H9 (cell line): ENCODE data around the gene MRPL17. TPM values are rescaled to one million over a fixed set of nuclear protein-coding genes. Genes with fewer than 3 reads are reported as not detected.

Source experiments
- DNase-seq: peaks from one replicate; pipeline ENCODE4 v3.0.0-alpha.2; 2017
- H2AFZ ChIP-seq: one replicate; pipeline ENCODE4 v1.6.1; 2013; ENCODE audit warnings: mild to moderate bottlenecking, low read length, control low read depth, moderate library complexity
- H2AK5ac ChIP-seq: 2 replicates; pipeline ENCODE4 v1.6.1; 2013; ENCODE audit warnings: low read length, control low read depth, mixed read lengths; ENCODE audit not compliant: insufficient read length
- H2BK120ac ChIP-seq: one replicate; pipeline ENCODE4 v1.6.1; 2013; ENCODE audit warnings: low read depth, mild to moderate bottlenecking, low read length, control low read depth, inconsistent platforms; ENCODE audit not compliant: poor library complexity, severe bottlenecking
- H2BK12ac ChIP-seq: 2 replicates; pipeline ENCODE4 v1.6.1; 2013; ENCODE audit warnings: low read length, control low read depth, mixed read lengths, low read depth; ENCODE audit not compliant: insufficient read length
- H2BK15ac ChIP-seq: 2 replicates; pipeline ENCODE4 v1.6.1; 2013; ENCODE audit warnings: low read depth, low read length, control low read depth
- H2BK20ac ChIP-seq: one replicate; pipeline ENCODE4 v1.6.1; 2013; ENCODE audit warnings: low read depth, mild to moderate bottlenecking, low read length, control low read depth, inconsistent platforms; ENCODE audit not compliant: poor library complexity, severe bottlenecking
- H2BK5ac ChIP-seq: 2 replicates; pipeline ENCODE4 v1.6.1; 2013; ENCODE audit warnings: low read length, control low read depth, mixed read lengths; ENCODE audit not compliant: insufficient read length
- H3K14ac ChIP-seq: 2 replicates; pipeline ENCODE4 v1.6.1; 2013; ENCODE audit warnings: low read length, control low read depth; ENCODE audit not compliant: insufficient read depth
- H3K18ac ChIP-seq: 2 replicates; pipeline ENCODE4 v1.6.1; 2013; ENCODE audit warnings: low read depth, mild to moderate bottlenecking, mixed read lengths, low read length, control low read depth; ENCODE audit not compliant: insufficient read length
- H3K23ac ChIP-seq: 2 replicates; pipeline ENCODE4 v1.6.1; 2013; ENCODE audit warnings: low read length, control low read depth, mixed read lengths, low read depth; ENCODE audit not compliant: insufficient read length
- H3K23me2 ChIP-seq: 2 replicates; pipeline ENCODE4 v1.6.1; 2013; ENCODE audit warnings: low read depth, mild to moderate bottlenecking, mixed read lengths, low read length, control low read depth; ENCODE audit not compliant: insufficient read length, poor library complexity, severe bottlenecking
- H3K27ac ChIP-seq: 2 replicates; pipeline ENCODE4 v1.5.1; 2013; ENCODE audit warnings: low read length, control low read depth, mixed read lengths, low read depth; ENCODE audit not compliant: insufficient read length
- H3K27me3 ChIP-seq: 2 replicates; pipeline ENCODE4 v1.6.1; 2013; ENCODE audit warnings: low read length, control low read depth, inconsistent platforms; ENCODE audit not compliant: insufficient read depth
- H3K4ac ChIP-seq: 2 replicates; pipeline ENCODE4 v1.6.1; 2013; ENCODE audit warnings: low read depth, mild to moderate bottlenecking, control low read depth, inconsistent platforms, low read length, moderate library complexity
- H3K4me1 ChIP-seq: 2 replicates; pipeline ENCODE4 v1.6.1; 2013; ENCODE audit warnings: low read length, control low read depth, inconsistent platforms; ENCODE audit not compliant: insufficient read depth
- H3K4me2 ChIP-seq: 2 replicates; pipeline ENCODE4 v1.6.1; 2013; ENCODE audit warnings: low read length, control low read depth, mixed read lengths; ENCODE audit not compliant: insufficient read length, insufficient read depth
- H3K56ac ChIP-seq: 2 replicates; pipeline ENCODE4 v1.6.1; 2013; ENCODE audit warnings: low read depth, mild to moderate bottlenecking, mixed read lengths, low read length, control low read depth; ENCODE audit not compliant: insufficient read length
- H3K79me1 ChIP-seq: 2 replicates; pipeline ENCODE4 v1.6.1; 2013; ENCODE audit warnings: low read depth, mild to moderate bottlenecking, moderate library complexity, low read length, control low read depth, inconsistent platforms; ENCODE audit not compliant: insufficient read depth, poor library complexity, severe bottlenecking
- H3K79me2 ChIP-seq: 2 replicates; pipeline ENCODE4 v1.6.1; 2013; ENCODE audit warnings: low read length, control low read depth, inconsistent platforms; ENCODE audit not compliant: insufficient read depth
- H3K9ac ChIP-seq: 2 replicates; pipeline ENCODE4 v1.6.1; 2013; ENCODE audit warnings: low read length, control low read depth, mixed read lengths; ENCODE audit not compliant: insufficient read length; ENCODE audit errors: extremely low read depth
- H3K9me3 ChIP-seq: one replicate; pipeline ENCODE4 v1.6.1; 2013; ENCODE audit warnings: low read depth, low read length, inconsistent platforms; ENCODE audit not compliant: control insufficient read depth
- H3T11ph ChIP-seq: one replicate; pipeline ENCODE4 v1.6.1; 2013; ENCODE audit warnings: mild to moderate bottlenecking, low read length, control low read depth, inconsistent platforms
- H4K20me1 ChIP-seq: one replicate; pipeline ENCODE4 v1.6.1; 2013; ENCODE audit not compliant: control insufficient read depth, insufficient read length, insufficient read depth
- H4K5ac ChIP-seq: 2 replicates; pipeline ENCODE4 v1.6.1; 2013; ENCODE audit warnings: low read depth, mild to moderate bottlenecking, mixed read lengths, low read length, control low read depth; ENCODE audit not compliant: insufficient read length
- H4K8ac ChIP-seq: replicated peaks from 2 replicates; pipeline ENCODE4 v1.6.1; 2013; ENCODE audit warnings: low read length, control low read depth, mixed read lengths, low read depth; ENCODE audit not compliant: insufficient read length
- H4K91ac ChIP-seq: 2 replicates; pipeline ENCODE4 v1.6.1; 2013; ENCODE audit warnings: low read depth, mild to moderate bottlenecking, moderate library complexity, mixed read lengths, low read length, control low read depth; ENCODE audit not compliant: insufficient read length
- H3K27ac Mint-ChIP-seq, 3 experiments: 2 replicates in 2 of 3; 3 replicates in 1 of 3; pipeline ENCODE4 v1.8.0; 2020 to 2021; ENCODE audit warnings: mixed read lengths in 3 of 3, mild to moderate bottlenecking in 1 of 3, moderate library complexity in 1 of 3
- H3K27me3 Mint-ChIP-seq: 2 replicates; pipeline ENCODE4 v1.8.0; 2021; ENCODE audit warnings: low read depth, mild to moderate bottlenecking, moderate library complexity, mixed read lengths
- H3K36me3 Mint-ChIP-seq, 3 experiments: 2 replicates in 2 of 3; 3 replicates in 1 of 3; pipeline ENCODE4 v1.8.0; 2020 to 2021; ENCODE audit warnings: low read depth in 3 of 3, mixed read lengths in 3 of 3; ENCODE audit not compliant: insufficient read depth in 1 of 3
- H3K4me1 Mint-ChIP-seq, 2 experiments: 2 replicates each; pipeline ENCODE4 v1.8.0; 2020; ENCODE audit warnings: mixed read lengths in 2 of 2
- H3K4me3 Mint-ChIP-seq, 2 experiments: 2 replicates in 1 of 2; 3 replicates in 1 of 2; pipeline ENCODE4 v1.8.0; 2020 to 2021; ENCODE audit warnings: mild to moderate bottlenecking in 2 of 2, mixed read lengths in 2 of 2, moderate library complexity in 1 of 2
- H3K9me3 Mint-ChIP-seq, 2 experiments: 2 replicates in 1 of 2; 3 replicates in 1 of 2; pipeline ENCODE4 v1.8.0; 2020; ENCODE audit warnings: mild to moderate bottlenecking in 2 of 2, mixed read lengths in 2 of 2, moderate library complexity in 1 of 2
- CTCF ChIP-seq: fragments of 200-600 bp; sonication (generic); conservative IDR thresholded peaks from 3 replicates; pipeline ENCODE4 v1.8.0; 2021; ENCODE audit warnings: antibody characterized with exemption, mild to moderate bottlenecking
- WGBS: extraction: QIAGEN DNeasy Blood & Tissue Kit; methylation state at CpG from one replicate; pipeline ENCODE4 v1.1.7; 2013; ENCODE audit warnings: missing lambda C conversion rate, low lambda C conversion rate, mixed read lengths; ENCODE audit not compliant: insufficient read length; ENCODE audit errors: extremely low coverage; 5-methylcytosine and 5-hydroxymethylcytosine counted together
- total RNA-seq: library from RNA; stranded (reverse); gene quantifications from 2 replicates; pipeline ENCODE4 v1.2.1, GENCODE V29; 2021

The MRPL17 gene
- total RNA-seq, 1 experiment from 2014 or later = 75.5 TPM

GRCh38 chr11:6681505-6681904 is 1.6 kb downstream of the MRPL17 start:
- H3K4me1 Mint-ChIP-seq = peaks cover 14 to 16% of the 10 kb centered on the region in 2 experiments

More at GRCh38 chr11:6681505-6681904, 1.6 kb downstream of the MRPL17 start:
- Histone ChIP-seq H4K20me1 (no peaks in the 10 kb centered on the region), H2BK12ac (no peak overlapping the region), H2BK5ac (no peak overlapping the region), H3K18ac (no peak overlapping the region), H3K14ac (no peak overlapping the region), H4K8ac (no peak overlapping the region), H2AK5ac (no peak overlapping the region), H3K79me1 (peaks cover 3% of the 10 kb centered on the region), H3K9me3 (no peaks in the 10 kb centered on the region), H3K27ac (no peak overlapping the region), H3T11ph (no peak overlapping the region), H3K4ac (no peak overlapping the region), H3K27me3 (no peaks in the 10 kb centered on the region), H2BK120ac (no peak overlapping the region), H3K23me2 (peaks cover 7% of the 10 kb centered on the region), H4K91ac (no peak overlapping the region), H3K56ac (no peak overlapping the region), H4K5ac (no peak overlapping the region), H2BK20ac (no peak overlapping the region), H3K79me2 (peaks cover 8% of the 10 kb centered on the region; the same call in 1 of the 2 replicates), H2BK15ac (no peak overlapping the region), H3K4me1 (peaks cover 2% of the 10 kb centered on the region), H3K9ac (no peak overlapping the region), H3K23ac (no peak overlapping the region), H2AFZ (no peak overlapping the region), H3K4me2 (peak overlapping the region; percentile 85)
- no CpG with 5 or more reads among the region's 1 CpG for WGBS
- Mint-ChIP-seq H3K27ac (peak overlapping the region in 1 of 3 experiments; percentile 88; a peak in 2 of 7 replicates), H3K4me3 (peak overlapping the region; percentile 99), H3K36me3 (peaks cover 13 to 39% (median 24%) of the 10 kb centered on the region in 3 experiments; a peak in 6 of 7 replicates), H3K27me3 (no peaks in the 10 kb centered on the region; the same call in 1 of the 2 replicates), H3K9me3 (no peaks in the 10 kb centered on the region)
- no peak for TF ChIP-seq CTCF
- no peak for DNase-seq
